Measurements from ENCODE around the gene GRAMD4.

GRAMD4 gene

DNA sequence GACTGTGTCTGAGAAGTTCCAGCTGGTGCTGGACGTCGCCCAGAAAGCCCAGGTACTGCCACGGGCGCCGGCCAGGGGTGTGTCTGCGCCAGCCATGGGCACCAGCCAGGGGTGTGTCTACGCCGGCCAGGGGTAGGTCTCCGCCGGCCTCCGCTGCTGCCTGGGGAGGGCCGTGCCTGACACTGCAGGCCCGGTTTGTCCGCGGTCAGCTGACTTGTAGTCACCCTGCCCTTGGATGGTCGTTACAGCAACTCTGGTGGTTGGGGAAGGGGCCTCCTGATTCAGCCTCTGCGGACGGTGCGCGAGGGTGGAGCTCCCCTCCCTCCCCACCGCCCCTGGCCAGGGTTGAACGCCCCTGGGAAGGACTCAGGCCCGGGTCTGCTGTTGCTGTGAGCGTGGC, 47.9 kb downstream of the GRAMD4 start:
- no peak for DNase-seq (ENCODE audit: extremely low read depth, low read depth)
- TF ChIP-seq, protein P1, sequence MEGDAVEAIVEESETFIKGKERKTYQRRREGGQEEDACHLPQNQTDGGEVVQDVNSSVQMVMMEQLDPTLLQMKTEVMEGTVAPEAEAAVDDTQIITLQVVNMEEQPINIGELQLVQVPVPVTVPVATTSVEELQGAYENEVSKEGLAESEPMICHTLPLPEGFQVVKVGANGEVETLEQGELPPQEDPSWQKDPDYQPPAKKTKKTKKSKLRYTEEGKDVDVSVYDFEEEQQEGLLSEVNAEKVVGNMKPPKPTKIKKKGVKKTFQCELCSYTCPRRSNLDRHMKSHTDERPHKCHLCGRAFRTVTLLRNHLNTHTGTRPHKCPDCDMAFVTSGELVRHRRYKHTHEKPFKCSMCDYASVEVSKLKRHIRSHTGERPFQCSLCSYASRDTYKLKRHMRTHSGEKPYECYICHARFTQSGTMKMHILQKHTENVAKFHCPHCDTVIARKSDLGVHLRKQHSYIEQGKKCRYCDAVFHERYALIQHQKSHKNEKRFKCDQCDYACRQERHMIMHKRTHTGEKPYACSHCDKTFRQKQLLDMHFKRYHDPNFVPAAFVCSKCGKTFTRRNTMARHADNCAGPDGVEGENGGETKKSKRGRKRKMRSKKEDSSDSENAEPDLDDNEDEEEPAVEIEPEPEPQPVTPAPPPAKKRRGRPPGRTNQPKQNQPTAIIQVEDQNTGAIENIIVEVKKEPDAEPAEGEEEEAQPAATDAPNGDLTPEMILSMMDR (IDR thresholded peaks at IDR 0.05; ENCODE audit: low read depth, low read length) = no peak

DNA sequence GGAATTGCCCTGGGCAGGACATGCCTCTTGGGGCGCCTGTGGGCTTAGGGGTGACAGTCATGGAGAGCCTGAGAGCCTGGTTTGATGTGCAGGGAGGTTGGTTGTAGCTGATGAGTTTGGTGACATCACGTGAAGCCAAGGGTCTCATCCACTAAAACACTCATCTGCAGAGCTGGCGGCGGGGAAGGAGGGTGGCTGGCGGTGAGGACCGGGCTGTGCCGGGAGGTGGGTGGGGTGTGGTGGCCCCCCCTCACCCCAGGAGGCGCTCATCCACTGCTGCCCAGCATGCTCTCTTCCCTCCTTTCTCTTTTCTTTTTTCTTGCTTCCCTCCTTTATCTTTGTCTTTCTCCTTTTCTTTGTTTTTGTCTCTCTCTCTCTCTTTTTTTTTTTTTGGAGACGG, 49.0 kb downstream of the GRAMD4 start:
- TF ChIP-seq, protein P1 (IDR thresholded peaks at IDR 0.05; ENCODE audit: low read depth, low read length) = no peak
- DNase-seq (ENCODE audit: extremely low read depth, low read depth) = no peak

GRCh38 chr22:46671824-46672432, 51.7 kb downstream of the GRAMD4 start:
- TF ChIP-seq, protein P1 (IDR thresholded peaks at IDR 0.05; ENCODE audit: low read depth, low read length) = no peak
- no peak for DNase-seq (ENCODE audit: extremely low read depth, low read depth)

- TF ChIP-seq, protein P1 (IDR thresholded peaks at IDR 0.05; ENCODE audit: low read depth, low read length) = no peak
- DNase-seq (ENCODE audit: extremely low read depth, low read depth) = no peak
Observed at GRCh38 chr22:46672731-46673130, 52.5 kb downstream of the GRAMD4 start.

DNA sequence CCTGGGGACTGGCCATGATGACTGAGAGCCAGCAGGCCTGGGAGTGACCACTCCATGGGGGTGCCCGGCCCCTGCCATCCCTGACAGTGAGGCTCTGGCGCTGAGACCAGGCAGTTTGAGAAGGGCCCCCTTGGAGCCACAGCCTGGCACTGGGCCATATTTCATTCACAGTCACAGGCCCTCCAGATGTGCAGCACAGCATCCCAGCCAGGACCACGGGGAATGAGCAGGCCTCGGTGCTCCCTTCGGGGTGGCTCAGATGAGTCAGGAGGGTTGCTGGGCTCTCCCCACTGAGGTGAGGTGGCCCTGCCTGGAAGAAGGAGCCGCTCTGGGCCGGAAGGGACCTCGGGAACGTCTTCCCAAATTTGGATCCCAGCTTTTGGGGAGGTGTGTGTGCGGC, 53.0 kb downstream of the GRAMD4 start:
- TF ChIP-seq, protein P1 (IDR thresholded peaks at IDR 0.05; ENCODE audit: low read depth, low read length) = no peak
- DNase-seq (ENCODE audit: extremely low read depth, low read depth) = no peak

DNA sequence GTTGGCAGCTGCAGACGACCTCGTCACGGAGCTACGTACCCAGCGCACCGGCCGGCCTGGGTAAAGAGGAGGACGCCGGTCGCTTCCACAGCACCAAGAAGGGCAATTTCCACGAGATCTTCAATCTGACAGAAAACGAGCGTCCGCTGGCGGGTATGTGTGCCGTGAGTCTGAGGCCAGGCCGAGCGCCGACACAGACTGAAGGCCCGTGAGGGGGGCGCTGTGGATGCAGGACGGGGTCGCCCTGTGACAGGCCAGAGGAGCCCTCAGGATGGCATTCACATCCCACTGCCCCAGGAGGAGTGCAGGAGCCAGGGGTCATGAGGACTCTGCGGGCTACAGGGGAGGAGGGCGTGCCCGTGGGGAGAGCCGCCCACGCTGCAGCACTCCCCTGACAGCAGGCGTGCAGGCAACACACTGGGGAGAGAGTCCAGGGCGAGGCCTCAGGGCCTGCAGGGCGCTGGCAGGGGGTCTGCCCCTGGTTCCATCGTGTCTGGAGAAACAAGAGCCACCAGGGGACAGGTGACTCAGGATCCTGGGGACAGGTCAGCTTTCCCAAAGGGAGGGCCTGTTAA, 53.6 kb downstream of the GRAMD4 start:
- TF ChIP-seq, protein P1 (IDR thresholded peaks at IDR 0.05; ENCODE audit: low read depth, low read length) = no peak
- DNase-seq (ENCODE audit: extremely low read depth, low read depth) = no peak

DNA sequence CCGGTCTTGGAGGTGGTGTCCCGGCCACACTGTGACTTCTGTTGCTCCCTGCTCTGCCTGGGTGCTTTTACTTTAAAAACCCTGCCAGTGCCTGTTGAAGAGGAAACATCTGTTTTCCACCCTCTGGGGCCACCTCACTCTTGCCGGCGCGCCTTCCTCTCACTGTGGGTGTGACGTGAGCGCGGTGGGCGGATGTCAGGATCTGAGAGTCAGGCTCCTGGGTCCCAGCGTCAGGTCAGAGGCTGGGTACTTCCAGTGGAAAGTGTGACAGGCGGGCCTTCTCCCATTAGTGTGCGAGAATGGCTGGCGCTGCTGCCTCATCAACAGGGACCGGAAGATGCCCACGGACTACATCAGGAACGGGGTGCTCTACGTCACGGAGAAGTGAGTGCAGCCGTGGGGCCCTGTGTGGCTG, 54.2 kb downstream of the GRAMD4 start:
- no peak for DNase-seq (ENCODE audit: extremely low read depth, low read depth)

More for the DNA sequence above, 54.2 kb downstream of the GRAMD4 start:
- TF ChIP-seq, protein P1 (IDR thresholded peaks at IDR 0.05; ENCODE audit: low read depth, low read length) = no peak
